GM08714 (cell line): Measurements from ENCODE around the gene FBXW4.

Experiments used
- H3K4me3 ChIP-seq: fragments of 200-500 bp; sonication (Bioruptor generic); 2 replicates; pipeline ENCODE4 v1.5.1; 2014; ENCODE audit warnings: mild to moderate bottlenecking, low read length, inconsistent platforms
- ZNF274 ChIP-seq: IDR thresholded peaks from 2 replicates; pipeline ENCODE4 v1.6.1; 2012; ENCODE audit warnings: mild to moderate bottlenecking, low read depth, low read length

FBXW4 gene

GRCh38 chr10:101686133-101686925, 8.6 kb downstream of the FBXW4 start:
- H3K4me3 ChIP-seq, result no peak overlapping the region

GRCh38 chr10:101684782-101685181, 10.2 kb downstream of the FBXW4 start:
- TF ChIP-seq ZNF274, result no peak
- H3K4me3 ChIP-seq, result no peak overlapping the region

More at GRCh38 chr10:101686133-101686925, 8.6 kb downstream of the FBXW4 start:
- no peak for TF ChIP-seq ZNF274

GRCh38 chr10:101683276-101683675, 11.7 kb downstream of the FBXW4 start:
- TF ChIP-seq ZNF274, result no peak
- H3K4me3 ChIP-seq, result no peak overlapping the region

- no peak for TF ChIP-seq ZNF274
- H3K4me3 ChIP-seq, result no peak overlapping the region
Measured at GRCh38 chr10:101682172-101682825, 12.7 kb downstream of the FBXW4 start.

- TF ChIP-seq ZNF274, result no peak
- no peak overlapping the region for H3K4me3 ChIP-seq
Measured at GRCh38 chr10:101676565-101676964, 18.4 kb downstream of the FBXW4 start.

GRCh38 chr10:101675115-101675514, 19.9 kb downstream of the FBXW4 start:
- no peak overlapping the region for H3K4me3 ChIP-seq
- TF ChIP-seq ZNF274, result no peak

GRCh38 chr10:101672536-101672935, 22.4 kb downstream of the FBXW4 start:
- no peak for TF ChIP-seq ZNF274
- H3K4me3 ChIP-seq, result no peak overlapping the region

- TF ChIP-seq ZNF274, result no peak
- H3K4me3 ChIP-seq, result no peak overlapping the region
Measured at GRCh38 chr10:101671453-101671852, 23.5 kb downstream of the FBXW4 start.

GRCh38 chr10:101670635-101671034, 24.3 kb downstream of the FBXW4 start:
- H3K4me3 ChIP-seq, result no peak overlapping the region
- no peak for TF ChIP-seq ZNF274

GRCh38 chr10:101669181-101669580, 25.8 kb downstream of the FBXW4 start:
- H3K4me3 ChIP-seq, result no peak overlapping the region
- TF ChIP-seq ZNF274, result no peak

GRCh38 chr10:101668566-101668965, 26.4 kb downstream of the FBXW4 start:
- TF ChIP-seq ZNF274, result no peak
- no peak overlapping the region for H3K4me3 ChIP-seq

GRCh38 chr10:101666083-101666482, 28.9 kb downstream of the FBXW4 start:
- no peak overlapping the region for H3K4me3 ChIP-seq
- no peak for TF ChIP-seq ZNF274

- no peak overlapping the region for H3K4me3 ChIP-seq
- TF ChIP-seq ZNF274, result no peak
Measured at GRCh38 chr10:101663097-101663496, 31.9 kb downstream of the FBXW4 start.

GRCh38 chr10:101660256-101660655, 34.7 kb downstream of the FBXW4 start:
- no peak for TF ChIP-seq ZNF274
- H3K4me3 ChIP-seq, result no peak overlapping the region

- H3K4me3 ChIP-seq, result no peak overlapping the region
- no peak for TF ChIP-seq ZNF274
Measured at GRCh38 chr10:101658975-101659374, 36.0 kb downstream of the FBXW4 start.
